Measurements from ENCODE around the gene AGRP.

The AGRP gene

GRCh38 chr16:67463059-67463458 is 20.3 kb downstream of the AGRP start:
- no peak for DNase-seq (ENCODE audit: low read depth)

DNA sequence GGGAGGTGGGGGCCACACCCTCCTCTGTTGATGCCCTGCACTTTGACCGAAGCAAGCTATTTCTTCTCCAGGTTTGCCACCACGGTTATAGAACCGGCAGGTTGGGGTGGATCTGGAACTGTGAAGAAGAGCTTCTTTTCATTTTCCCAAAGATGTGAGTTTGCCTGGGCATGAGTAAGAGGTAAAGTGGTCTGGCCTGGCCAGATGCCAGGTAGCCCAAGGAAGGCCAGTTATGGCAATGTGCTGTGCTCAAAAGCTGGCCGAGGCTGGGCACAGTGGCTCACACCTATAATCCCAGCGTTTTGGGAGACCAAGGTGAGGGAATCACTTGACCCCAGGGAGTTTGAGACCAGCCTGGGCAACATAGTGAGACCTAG is 21.1 kb downstream of the AGRP start:
- no peak for DNase-seq (ENCODE audit: low read depth)

DNA sequence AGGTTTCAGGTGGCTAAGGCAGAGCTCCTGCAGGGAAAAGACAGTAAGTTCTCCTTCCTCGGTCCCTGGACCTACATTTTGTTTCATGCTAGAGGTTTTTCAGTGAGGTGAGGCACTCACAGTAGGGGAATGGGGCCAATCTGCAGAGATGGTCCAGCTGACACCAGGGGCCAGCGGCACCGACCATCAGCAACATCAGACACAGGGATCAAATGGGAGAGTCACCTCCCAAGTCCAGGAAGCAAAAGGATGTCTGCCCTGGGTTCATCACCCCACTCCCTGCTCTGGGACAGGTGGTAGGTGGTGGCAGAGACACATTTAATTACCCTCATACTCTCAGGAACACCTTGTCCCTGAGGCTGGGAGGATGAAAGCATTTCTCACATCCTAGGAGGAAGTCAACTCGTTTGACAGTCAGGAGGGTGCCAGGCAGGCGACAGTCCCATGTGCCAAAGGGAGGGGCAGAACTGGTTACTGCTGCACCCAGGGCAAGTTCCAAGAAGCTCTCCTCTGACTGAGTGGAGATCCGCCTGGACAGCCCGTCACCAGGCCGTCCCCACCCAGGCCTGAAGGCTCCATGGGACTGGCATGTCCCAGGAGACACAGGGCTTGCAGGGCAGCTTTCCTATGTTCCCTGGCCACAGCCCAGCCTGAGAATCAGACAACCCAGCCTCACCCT is 21.6 kb downstream of the AGRP start:
- no peak for DNase-seq (ENCODE audit: low read depth)

DNA sequence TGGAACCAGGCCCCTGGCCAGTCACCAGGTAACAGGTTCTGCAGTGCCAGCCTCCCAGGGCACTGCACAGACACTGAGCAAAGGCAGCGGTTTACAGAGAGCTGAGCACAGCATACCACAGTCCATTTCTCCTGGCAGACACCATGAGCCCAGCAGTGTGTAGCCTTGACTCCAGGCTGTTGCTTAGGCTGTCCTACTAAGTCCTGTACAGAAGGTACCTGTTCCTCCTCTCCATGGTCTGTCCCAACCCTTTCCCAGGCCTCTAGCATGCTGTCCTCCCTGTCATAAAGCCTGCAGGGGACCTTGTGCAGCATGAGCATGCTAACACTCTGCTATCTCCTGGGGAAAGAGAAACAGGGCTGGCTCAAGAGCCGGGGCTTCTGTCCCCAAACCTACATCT is 22.4 kb downstream of the AGRP start:
- no peak for DNase-seq (ENCODE audit: low read depth)

- no peak for DNase-seq (ENCODE audit: low read depth)
Observed at GRCh38 chr16:67460168-67460567, 23.2 kb downstream of the AGRP start.

DNA sequence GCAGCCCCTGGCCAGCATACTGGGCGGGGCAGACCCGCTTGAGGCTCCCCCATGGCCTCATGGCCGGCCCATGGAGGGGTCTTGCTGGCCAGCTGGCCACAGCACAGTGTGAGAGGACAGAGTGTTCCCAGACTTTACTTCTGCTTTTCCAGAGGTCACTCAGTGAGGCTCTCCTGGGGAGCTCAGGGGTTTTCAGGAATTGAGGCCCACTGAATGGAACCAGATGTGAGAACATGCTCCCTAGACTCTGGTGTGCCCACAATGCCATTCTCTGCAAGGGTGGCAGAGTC is 23.5 kb downstream of the AGRP start:
- DNase-seq (ENCODE audit: low read depth), result no peak

- no peak for DNase-seq (ENCODE audit: low read depth)
Observed at GRCh38 chr16:67459066-67459860, 24.1 kb downstream of the AGRP start.

DNA sequence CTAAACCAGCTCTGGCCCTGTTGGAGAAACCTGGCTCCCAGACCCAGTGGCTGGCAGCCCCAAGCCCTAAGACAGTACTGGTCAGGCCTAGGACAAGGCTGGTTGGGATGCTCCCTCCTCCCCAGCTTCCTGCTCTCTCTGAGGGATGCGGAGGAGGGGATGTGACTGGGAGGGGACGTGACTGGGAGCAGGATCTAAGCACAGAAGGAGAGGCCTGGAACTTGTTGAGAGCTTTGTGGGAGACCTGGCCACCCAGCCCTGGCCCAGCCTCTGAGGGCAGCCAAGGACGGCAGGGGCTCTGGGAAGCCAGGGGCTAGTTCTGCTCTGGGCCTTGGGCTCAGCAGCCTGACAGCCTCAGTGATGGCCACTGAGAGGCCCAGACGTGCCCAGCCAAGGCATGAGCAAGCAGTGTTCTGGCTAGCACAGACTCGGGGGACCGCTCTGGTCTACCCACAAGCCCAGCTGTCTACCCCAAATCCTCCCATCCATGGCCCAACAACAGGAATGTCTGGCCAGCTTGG is 25.2 kb downstream of the AGRP start:
- no peak for DNase-seq (ENCODE audit: low read depth)

DNA sequence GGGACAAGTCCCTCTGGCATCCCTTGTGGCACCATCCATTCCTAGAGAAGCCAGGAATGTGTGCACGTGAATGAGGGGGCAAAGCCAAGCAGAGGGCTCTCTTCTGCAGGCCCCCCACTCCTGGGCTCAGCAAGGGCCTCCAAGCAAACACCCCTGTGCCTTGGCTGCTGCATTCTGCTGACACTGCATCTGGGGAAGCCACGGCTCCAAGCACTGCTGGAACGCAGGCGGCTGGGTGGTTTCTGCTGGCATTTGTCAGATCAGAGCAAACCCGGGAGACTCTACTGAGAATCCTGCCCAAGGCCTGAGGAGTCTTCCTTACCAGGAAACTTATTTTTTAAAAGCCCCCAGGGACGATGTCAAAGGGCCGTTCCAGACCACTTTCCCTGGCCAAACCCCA is 25.7 kb downstream of the AGRP start:
- DNase-seq (ENCODE audit: low read depth), result no peak

DNA sequence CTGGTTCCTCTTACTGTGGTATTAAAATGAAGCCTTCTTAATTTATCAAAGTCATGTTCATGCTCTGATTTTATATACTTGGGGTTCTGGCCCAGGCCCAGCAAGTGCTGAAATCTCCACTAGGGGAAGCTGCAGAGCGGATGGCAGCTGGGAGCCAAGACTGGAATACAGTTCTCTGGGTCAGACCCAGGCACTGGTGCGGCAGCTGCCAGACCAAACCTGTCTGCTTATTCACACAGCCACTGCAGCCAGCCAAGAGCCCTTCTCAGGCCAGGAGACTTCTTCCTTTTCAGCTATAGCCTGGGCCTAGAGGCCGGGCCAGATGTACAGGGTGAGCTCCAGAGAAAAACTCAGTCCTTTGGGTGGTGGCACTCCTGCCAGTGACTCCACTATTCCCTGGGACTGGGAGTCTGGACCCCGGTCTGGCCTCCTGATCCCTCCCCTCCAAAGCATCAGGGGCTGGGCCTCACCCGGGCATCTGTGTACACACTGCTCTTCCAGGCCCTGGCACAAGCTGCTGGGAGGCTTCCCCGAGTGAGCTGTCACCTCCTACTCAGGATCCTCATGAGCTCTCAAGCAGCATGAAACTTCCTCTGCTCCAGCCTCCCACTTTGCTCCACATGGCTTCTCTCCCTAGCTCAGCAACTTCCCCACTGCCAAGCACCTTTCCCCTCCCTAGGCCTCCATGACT is 26.8 kb downstream of the AGRP start:
- DNase-seq (ENCODE audit: low read depth), result no peak

DNA sequence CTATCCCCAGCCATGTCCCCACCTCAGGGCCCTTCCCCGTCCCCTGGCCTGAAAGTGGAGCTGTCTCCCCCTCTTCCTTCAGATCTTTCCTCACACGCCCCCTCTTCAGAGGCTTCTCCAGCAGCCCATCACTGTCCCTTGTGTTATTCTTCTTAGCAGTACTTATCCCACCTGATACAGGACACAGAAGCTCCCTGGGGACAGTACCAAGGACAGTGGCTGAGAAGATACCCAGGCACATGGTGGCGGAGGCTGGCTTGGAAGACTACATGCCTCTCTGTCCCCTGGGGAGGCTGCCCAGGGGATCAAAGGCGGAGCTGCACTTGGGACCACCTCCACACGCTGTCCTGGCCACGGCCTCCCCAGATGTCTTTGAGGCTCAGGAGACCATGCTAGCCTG is 28.5 kb downstream of the AGRP start:
- no peak for DNase-seq (ENCODE audit: low read depth)

DNA sequence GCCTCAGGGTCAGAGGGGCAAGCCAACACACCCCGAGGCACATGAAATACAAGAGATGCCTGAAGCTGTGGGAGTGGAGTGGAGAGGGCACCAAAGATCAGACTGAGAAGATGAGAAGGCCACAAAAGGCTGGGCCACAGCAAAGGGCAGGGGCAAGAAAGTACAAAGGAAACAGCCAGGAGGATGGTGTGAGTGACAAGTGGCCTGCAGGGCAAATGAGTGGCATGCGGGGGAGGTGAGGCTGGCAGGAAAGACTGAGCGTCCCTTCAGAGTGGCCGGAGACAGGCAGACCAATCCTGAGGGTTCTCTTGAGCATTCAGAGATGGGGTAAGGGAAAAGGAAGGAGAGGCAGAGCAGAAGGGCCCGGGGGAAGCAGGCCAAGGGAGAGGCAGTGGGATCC is 29.2 kb downstream of the AGRP start:
- DNase-seq (ENCODE audit: low read depth), result no peak

DNA sequence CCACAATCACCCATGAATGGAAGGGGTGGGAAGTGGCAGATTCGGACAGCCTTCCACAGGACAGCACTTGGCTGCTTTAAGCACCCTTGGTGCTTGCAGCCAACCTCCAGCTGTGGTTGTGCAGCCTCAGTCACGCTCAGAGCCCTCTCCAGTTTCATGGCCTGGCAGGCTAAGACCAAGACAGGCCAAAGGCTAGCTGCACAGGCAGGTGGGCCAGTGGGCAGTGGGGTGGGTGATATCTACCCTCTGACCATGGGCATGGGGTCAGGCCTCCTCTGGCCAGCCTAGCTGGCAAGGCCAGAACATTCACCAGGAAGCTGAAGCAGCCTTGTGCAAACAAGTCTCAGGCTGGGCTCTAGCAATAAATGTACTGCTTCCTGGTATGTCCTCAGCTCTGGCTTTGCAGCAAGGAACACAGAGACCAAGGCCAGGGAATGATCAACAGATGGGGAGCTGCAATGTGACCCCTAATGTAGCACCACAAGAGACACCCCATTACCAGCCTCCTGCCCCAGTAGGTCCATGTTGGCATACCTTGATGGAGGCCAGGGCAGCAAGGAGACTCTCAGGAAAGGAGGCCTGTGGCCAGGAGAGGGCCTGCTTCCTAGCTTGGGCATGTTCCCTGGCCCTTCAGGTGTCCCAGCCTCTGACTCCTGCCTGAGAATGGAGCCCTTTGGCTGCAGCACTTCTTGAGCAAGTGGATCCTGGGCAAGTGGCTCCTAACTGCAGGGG is 31.5 kb downstream of the AGRP start:
- DNase-seq (ENCODE audit: low read depth), result no peak

GRCh38 chr16:67451061-67451703 is 32.2 kb downstream of the AGRP start:
- no peak for DNase-seq (ENCODE audit: low read depth)

DNA sequence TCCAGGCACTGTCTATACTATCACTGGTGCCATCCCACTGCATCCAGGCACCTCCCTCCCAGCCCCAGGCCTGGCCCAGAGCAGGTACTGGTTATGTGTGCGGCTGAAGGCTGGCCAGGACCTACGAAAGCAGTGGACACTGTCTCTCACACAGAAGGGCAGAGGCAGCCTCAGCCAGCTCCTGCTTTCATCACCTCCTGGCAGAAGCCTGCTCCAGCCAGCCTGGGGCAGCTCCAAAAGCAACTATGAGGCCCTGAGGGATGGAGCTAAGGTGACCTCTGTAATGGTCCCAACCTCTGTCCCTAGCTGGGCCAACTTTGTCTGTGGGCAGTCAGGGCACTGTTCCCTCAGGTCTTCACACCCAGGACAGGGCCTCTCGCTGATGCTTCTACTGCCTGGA is 33.6 kb downstream of the AGRP start:
- no peak for DNase-seq (ENCODE audit: low read depth)

- DNase-seq (ENCODE audit: low read depth), result no peak
Observed at GRCh38 chr16:67449336-67449735, 34.0 kb downstream of the AGRP start.

- no peak for DNase-seq (ENCODE audit: low read depth)
Observed at GRCh38 chr16:67448580-67448979, 34.8 kb downstream of the AGRP start.

DNA sequence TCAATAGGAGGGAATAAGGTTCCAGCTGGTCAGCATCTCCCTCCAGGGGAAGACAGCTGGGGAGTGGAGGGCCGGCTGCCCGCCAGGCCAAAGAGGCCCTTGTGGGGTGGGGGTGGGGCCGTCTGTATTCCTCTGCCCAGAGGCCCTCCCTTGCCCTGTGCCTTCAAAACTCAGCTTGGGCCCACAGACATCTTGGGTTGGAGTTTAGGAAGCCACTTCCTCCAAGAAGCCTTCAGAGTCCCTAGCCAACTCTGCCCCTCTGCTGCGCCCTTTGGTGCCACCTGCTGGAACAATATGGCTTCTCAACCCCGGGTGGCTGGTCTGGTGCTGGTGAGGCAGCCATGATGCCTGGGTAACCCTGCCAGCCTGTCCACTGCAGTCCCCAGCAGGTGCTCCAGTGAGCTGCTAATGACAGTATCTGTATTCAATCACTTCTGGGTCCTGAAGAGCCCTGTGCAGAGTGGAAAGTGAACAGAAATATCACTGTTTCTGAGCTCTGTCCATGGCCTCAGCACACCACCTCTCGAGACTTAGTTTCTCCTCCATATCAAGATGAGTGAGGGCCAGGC is 35.8 kb downstream of the AGRP start:
- DNase-seq (ENCODE audit: low read depth), result peak; percentile 20

DNA sequence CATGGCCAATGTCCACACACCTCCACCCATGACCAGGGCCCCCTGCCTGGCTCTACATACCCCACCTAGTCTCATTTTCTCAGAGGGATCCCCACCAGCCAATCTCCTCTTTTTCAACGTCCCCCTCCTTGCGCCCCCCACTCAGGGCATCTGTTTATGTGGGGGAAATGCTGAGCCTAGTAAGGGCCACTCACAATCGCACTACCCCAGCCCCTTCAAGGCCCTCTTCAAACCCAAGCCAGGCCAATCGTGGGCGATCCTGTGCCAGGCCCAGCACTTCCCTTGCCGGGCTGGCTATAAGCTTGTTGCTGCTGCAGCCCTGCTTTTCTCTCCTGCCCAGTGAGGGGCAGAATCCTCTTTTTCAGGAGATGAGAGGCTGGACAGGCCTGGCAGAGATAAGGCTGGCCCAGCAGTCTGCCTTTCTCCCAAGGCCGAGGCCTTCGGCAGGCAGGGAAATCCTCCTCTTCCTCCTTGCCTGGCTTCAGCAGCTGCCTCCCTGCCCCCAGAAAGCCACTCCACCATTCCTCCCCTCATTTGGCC is 36.3 kb downstream of the AGRP start:
- no peak for DNase-seq (ENCODE audit: low read depth)

GRCh38 chr16:67445913-67446907 is 37.1 kb downstream of the AGRP start:
- DNase-seq (ENCODE audit: low read depth), result no peak
